Measurements from ENCODE around the gene ZNF668. TPM values are rescaled to one million over a fixed set of nuclear protein-coding genes. Genes with fewer than 3 reads are reported as not detected.
A peak's percentile ranks its signal among the peaks of the same experiment; 100 is the strongest.

ZNF668 gene
- total and polyA plus RNA-seq, 2 of the 13 experiments (the other 11 are each of a cell fraction or from before 2014, with no cell fraction given): 3.8 to 9.8 TPM

DNA sequence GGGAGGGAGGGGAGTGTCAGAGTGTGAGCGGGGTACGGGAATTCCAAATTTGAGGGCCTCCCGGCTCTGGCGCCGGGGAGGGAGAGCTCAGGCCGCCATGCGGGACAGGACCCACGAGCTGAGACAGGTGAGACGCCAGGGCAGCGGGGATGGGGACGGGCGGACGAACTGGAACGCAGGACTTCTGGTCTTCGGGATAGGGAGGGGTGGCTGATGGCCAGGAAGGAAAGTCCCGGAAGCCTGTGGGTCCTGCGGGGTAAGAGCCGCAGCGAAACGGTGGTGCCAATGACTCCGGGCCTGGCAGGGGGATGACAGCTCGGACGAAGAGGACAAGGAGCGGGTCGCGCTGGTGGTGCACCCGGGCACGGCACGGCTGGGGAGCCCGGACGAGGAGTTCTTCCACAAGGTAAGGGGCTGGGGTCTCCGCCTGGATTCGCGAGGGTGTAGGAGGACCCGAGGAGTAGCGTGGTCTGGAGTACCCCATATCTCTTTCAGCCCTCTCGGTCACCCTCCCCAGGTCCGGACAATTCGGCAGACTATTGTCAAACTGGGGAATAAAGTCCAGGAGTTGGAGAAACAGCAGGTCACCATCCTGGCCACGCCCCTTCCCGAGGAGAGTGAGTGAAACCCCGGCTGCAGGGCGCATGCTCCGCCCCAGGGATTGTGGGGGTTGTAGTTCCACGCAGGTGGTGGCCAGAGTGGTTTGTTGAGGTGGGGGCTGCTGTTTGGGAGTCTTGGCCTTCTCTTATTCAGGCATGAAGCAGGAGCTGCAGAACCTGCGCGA, 40.1 kb downstream of the ZNF668 start (continued):
- TF ChIP-seq ZNF883 (CRISPR knock-in tag; IDR thresholded peaks at IDR 0.05; ENCODE audit: not compliant biosample characterization) (no peak), FUBP1 (CRISPR knock-in tag; IDR thresholded peaks at IDR 0.05; ENCODE audit: borderline replicate concordance) (no peak), E2F2 (CRISPR knock-in tag; IDR thresholded peaks at IDR 0.05; ENCODE audit: borderline replicate concordance) (0 out of 2 replicates have a peak, but pooled peaks have one; percentile 34), ZHX1 (CRISPR knock-in tag; IDR thresholded peaks at IDR 0.05; ENCODE audit: low read depth) (no peak), EZH2 (conservative IDR thresholded peaks at IDR 0.05; ENCODE audit: low read depth, low read length) (no peak), MTERF4 (CRISPR knock-in tag; IDR thresholded peaks at IDR 0.05) (peak; percentile 68; the same call in 1 of the 2 replicates), REPIN1 (CRISPR knock-in tag; IDR thresholded peaks at IDR 0.05; ENCODE audit: borderline replicate concordance, low read depth) (no peak), RARA (CRISPR knock-in tag; IDR thresholded peaks at IDR 0.05) (peak; percentile 44; the same call in 1 of the 2 replicates), FOSL1 (CRISPR knock-in tag; IDR thresholded peaks at IDR 0.05; ENCODE audit: borderline replicate concordance) (no peak), JUNB (CRISPR knock-in tag; IDR thresholded peaks at IDR 0.05; ENCODE audit: borderline replicate concordance) (no peak), ZNF3 (CRISPR knock-in tag; IDR thresholded peaks at IDR 0.05) (no peak), HNRNPH1 (optimal IDR thresholded peaks at IDR 0.05; ENCODE audit: low read depth, low read length) (no peak), ZNF143 (CRISPR knock-in tag; IDR thresholded peaks at IDR 0.05) (peak; percentile 98), ISX (CRISPR knock-in tag; conservative IDR thresholded peaks at IDR 0.05) (no peak)
- TF ChIP-seq, protein P1, sequence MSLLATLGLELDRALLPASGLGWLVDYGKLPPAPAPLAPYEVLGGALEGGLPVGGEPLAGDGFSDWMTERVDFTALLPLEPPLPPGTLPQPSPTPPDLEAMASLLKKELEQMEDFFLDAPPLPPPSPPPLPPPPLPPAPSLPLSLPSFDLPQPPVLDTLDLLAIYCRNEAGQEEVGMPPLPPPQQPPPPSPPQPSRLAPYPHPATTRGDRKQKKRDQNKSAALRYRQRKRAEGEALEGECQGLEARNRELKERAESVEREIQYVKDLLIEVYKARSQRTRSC (CRISPR knock-in tag; IDR thresholded peaks at IDR 0.05; ENCODE audit: low read depth): no peak
- TF ChIP-seq, protein P2, sequence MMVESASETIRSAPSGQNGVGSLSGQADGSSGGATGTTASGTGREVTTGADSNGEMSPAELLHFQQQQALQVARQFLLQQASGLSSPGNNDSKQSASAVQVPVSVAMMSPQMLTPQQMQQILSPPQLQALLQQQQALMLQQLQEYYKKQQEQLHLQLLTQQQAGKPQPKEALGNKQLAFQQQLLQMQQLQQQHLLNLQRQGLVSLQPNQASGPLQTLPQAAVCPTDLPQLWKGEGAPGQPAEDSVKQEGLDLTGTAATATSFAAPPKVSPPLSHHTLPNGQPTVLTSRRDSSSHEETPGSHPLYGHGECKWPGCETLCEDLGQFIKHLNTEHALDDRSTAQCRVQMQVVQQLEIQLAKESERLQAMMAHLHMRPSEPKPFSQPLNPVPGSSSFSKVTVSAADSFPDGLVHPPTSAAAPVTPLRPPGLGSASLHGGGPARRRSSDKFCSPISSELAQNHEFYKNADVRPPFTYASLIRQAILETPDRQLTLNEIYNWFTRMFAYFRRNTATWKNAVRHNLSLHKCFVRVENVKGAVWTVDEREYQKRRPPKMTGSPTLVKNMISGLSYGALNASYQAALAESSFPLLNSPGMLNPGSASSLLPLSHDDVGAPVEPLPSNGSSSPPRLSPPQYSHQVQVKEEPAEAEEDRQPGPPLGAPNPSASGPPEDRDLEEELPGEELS (CRISPR knock-in tag; IDR thresholded peaks at IDR 0.05): peak; percentile 37; the same call in 1 of the 2 replicates
- TF ChIP-seq, protein P3, sequence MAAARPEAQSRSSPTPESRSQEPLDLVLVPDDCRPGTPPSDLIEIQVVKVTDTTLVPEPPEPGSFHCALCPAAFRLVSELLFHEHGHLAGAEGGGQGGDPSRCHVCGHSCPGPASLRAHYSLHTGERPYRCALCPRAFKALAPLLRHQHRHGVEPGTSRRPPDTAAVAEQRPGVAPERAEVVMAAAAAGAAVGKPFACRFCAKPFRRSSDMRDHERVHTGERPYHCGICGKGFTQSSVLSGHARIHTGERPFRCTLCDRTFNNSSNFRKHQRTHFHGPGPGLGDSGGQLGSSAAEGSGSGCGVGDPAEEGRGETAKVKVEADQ (CRISPR knock-in tag; IDR thresholded peaks at IDR 0.05; ENCODE audit: borderline replicate concordance): no peak; the same call in 1 of the 2 replicates

Measured in HepG2 (cell line).